HS-27A (cell line): ENCODE results near the gene BICDL1.

ENCODE experiments used
- DNase-seq: peaks from one replicate; pipeline ENCODE4 v3.0.0-alpha.2; 2012; ENCODE audit warnings: low read depth, missing footprints

The BICDL1 gene

DNA sequence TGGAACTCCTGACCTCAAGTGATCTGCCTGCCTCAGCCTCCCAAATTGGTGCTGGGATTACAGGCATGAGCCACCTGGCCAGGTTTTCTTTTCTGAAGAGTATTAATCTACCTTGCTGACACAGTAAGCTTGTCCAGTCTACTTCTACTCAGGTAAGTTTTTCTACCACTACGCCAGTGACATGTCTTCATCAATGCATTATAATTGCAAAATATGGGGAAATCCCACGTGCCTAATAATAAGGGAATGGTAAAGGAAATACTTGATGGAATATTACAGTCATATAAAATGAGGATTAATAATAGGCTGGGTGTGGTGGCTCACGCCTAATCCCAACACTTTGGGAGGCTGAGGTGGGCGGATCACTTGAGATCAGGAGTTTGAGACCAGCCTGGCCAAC lies 65.3 kb downstream of the BICDL1 start:
- no peak for DNase-seq

DNA sequence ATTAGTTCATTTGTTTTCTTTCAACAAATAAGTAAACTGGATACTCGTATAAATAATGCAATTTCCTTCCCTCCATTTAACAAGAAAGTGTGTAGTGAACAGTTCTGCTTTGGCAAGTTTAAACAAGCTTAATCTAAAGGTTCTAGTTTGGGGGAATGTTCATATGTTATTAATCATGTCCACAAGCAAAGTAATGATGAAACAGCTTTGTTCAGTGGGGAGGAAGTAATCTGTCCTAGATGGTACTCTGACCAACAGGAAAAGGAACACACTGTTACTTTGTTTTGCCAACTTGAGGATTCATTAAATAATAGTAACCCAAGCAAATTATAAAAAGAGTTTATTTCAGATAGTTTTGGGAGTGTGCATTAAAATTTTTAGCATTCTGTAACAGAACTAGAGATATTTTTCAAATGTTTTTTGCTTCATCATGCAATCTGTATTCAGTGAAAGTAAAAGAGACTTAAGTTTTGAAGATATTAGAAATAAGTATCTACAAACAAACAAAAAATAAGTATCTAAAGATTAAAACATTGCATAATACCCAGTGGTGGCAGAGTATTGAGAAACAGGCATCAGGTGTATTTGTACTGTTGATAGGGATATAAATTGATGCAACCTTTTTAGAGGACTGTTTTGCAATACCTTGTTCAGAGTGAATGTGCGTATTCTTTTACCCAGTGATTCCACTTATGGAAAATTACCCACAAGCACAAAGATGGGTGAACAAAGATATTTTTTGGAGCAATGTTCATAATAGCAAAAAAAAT lies 66.4 kb downstream of the BICDL1 start:
- no peak for DNase-seq

- no peak for DNase-seq
These were observed 67.7 kb downstream of the BICDL1 start for GRCh38 chr12:120056739-120057138.

DNA sequence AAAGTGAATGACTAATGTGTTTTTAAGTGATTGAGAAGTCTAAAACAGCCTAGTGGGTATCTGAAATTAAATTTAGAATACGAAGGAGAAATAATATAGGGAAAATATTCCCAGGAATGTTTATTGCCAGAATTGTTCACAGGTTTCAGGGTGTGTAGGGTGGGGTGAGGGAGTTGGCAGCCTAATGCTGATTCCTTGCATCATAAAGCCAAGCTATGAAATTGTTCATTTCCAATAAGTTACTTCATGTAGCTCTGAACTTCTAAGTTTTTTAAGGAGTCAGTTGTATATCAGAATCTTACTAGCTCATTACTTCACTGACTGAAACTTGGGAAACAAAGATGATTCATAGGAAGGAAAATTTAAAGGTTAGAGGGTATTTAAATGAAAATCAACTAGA lies 71.2 kb downstream of the BICDL1 start:
- DNase-seq: no peak

GRCh38 chr12:120060717-120061116 lies 71.7 kb downstream of the BICDL1 start:
- no peak for DNase-seq

DNA sequence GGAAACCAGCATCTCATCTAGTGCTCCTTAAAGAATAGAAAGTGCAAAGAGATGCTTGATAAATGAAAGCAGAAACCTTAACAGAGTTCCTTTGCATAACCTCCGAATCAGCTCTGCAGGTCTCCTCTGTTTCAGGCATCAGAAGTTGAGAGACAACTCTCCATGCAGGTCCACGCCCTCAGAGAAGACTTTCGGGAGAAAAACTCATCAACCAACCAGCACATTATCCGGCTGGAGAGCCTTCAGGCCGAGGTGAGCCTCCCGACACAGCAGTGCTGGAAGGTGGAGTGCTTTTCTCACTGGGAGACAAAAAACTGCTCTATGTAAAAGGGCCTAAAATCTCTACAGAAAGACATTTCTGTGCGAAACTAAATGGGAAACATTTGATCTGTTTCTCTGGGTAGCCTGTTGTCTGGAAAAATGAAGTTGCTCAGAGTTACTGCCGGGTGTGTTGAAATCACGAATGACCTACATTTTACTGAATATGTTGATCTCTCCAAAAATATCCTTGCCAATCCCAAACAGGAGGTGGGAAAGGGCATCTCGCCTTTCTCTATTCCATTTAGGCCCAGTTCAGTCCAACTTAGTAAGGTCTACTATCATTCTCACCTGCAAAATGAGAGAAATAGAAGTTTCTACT lies 72.7 kb downstream of the BICDL1 start:
- no peak for DNase-seq

GRCh38 chr12:120062976-120063579 lies 74.0 kb downstream of the BICDL1 start:
- DNase-seq: no peak

- no peak for DNase-seq
These were observed 75.3 kb downstream of the BICDL1 start for GRCh38 chr12:120064054-120064940.

DNA sequence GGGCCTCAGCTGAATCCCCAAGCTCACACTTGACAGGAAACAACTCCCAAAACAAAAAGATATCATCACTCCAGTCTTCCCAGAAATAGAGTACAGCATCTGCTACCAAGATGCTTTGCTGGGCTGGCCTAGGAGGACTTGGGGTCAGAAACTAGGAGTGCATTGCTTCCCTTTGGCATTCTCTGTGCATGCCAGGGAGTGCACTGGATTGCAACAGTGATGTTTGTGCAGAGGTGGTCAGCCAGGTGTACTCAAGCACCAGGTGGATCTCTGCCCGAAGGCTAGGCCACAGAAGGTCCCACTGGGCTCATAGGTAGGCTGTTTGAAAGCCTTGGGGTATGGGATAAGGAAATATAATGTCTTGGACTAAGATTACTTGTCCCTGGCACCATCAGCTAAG lies 76.4 kb downstream of the BICDL1 start:
- no peak for DNase-seq

- no peak for DNase-seq
These were observed 77.3 kb downstream of the BICDL1 start for GRCh38 chr12:120066341-120066740.

DNA sequence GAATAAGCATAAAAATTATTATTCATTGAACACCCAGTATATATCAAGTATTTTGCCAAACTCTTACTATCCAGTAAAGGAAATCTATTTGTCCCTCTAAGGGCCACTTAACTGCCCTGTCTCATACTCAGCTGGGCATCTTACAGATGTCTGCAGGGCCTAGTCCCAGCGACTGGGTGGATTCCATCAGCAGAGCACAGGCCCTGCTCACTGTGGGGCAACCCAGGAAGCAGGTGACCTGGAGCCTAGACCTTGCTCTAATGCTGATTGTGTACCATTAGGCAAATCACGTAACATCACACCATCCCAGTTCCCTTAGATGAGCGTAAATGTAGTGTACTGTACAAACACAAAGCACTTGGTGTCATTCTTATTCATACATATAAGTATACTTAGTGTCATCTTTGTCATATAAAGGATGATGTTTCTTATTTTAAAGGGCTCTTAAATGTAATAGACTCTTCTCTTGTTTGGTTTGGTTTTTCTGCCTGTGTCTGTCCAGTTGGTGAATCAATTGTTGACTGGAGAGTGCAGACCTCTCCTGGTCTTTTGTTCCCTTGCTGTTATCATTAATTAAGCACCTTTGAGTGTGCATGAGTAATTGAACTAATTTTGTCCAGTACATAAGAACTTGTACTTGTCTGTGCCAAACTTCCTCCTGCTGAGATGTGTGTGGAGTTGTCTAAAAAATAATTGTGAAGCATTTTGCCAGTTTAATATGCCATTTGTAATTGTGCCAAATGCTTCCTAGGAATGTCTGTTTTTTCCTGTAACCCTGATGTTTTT lies 78.2 kb downstream of the BICDL1 start:
- DNase-seq: no peak

- DNase-seq: no peak
These were observed 78.9 kb downstream of the BICDL1 start for GRCh38 chr12:120067901-120068300.

DNA sequence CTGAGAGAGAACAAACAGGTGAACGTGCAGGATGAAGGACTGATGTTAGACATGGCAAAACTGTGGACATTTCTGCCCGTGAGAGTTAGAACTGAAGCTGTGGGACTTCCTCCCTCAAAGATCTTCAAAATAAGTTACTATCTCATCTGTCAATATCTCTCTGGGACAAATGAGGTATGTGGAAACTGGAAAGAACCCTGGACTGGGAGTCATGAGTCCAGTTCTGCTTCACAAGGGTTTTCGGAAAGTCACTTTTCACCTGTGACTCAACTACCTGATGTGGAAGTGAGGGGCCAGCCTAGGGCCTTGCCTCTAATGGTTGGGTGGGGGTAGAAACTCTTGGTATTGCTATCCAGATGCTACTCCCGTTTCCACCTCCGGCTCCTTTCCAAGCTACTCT lies 80.2 kb downstream of the BICDL1 start:
- DNase-seq: no peak

GRCh38 chr12:120071493-120072020 lies 82.5 kb downstream of the BICDL1 start:
- DNase-seq: no peak

- no peak for DNase-seq
These were observed 83.6 kb downstream of the BICDL1 start for GRCh38 chr12:120072472-120073249.

- DNase-seq: no peak
These were observed 86.1 kb downstream of the BICDL1 start for GRCh38 chr12:120075034-120075616.

DNA sequence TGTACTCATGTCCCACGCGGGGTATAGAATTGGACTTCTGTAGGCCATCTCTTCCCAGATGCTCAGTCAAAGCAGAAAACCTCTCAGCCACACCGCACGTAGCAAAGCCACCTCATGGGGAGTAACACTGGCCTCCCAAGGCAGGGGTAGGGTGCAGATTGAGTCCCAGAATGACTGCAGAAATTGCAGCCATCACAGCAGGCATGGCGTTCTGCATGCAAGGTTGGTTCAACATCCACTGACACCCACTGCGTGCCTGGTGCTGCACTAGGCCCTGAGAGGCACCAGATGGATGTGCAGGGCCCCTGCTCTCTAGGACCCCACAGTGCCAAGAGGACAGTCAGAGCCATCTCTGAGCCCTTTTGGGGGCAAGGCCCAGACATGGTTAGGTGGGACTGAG lies 87.6 kb downstream of the BICDL1 start:
- no peak for DNase-seq

- no peak for DNase-seq
These were observed 88.2 kb downstream of the BICDL1 start for GRCh38 chr12:120077260-120077659.

GRCh38 chr12:120078868-120079267 lies 89.8 kb downstream of the BICDL1 start:
- DNase-seq: no peak
